G401 (cell line): Measurements from ENCODE around the gene HABP4. TPM values are rescaled to one million over a fixed set of nuclear protein-coding genes. Genes with fewer than 3 reads are reported as not detected.

Experiments used
- DNase-seq: peaks from one replicate; pipeline ENCODE4 v3.0.0-alpha.2; 2015; ENCODE audit warnings: low spot score
- in situ Hi-C: cut with HindIII; loops from 2 replicates; pipeline ENCODE4 v1.10.0; 2016; ENCODE audit warnings: low sequenced_read_pairs, mixed read lengths
- total RNA-seq: library from RNA; depleted of rRNA; stranded (reverse); fragments of >200 nt; shearing (Covaris generic); gene quantifications from 2 replicates; pipeline ENCODE4 v1.2.3, GENCODE V29; 2014

HABP4 gene
- total RNA-seq, 1 experiment from 2014 or later: 78.9 TPM

DNA sequence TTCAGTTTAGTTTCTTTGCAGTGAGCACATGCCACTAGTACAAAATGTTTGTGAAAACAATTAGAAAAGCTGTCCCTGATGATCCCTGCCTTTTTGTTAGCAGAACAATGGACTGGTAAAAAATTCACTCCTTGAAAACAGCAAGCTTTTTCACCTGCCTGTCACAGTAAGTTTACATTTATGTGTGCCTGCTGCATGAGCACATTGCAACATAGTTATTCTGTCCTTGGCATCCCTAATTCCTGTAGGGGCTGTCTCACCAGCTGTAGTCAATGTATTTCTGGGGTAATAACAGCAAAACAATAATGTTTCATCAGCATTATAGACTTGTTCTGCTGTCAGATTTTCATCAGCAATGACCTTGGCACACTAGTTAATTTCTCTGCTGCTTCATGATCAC, 20.2 kb upstream of the HABP4 start:
- no peak for DNase-seq
- in situ Hi-C loops: no loop called here

DNA sequence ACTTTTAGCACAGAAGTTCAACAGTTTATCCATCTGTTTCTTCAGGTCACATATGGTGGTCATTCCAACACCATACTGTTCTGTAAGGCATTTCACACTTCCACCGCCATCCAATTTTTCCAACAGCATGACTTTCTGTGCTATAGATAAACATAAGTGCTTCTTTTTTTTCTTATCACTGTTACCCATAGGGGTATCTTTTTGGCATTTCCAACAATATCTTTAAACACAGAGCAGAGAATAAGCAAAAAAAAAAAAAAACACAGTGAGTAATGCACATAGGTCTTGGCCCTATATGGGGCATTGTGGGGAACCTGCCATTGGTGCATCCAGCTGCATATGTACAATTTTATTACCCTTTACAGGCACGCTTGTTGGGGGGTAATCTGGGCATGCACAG, 19.6 kb upstream of the HABP4 start:
- in situ Hi-C loops: no loop called here
- no peak for DNase-seq

DNA sequence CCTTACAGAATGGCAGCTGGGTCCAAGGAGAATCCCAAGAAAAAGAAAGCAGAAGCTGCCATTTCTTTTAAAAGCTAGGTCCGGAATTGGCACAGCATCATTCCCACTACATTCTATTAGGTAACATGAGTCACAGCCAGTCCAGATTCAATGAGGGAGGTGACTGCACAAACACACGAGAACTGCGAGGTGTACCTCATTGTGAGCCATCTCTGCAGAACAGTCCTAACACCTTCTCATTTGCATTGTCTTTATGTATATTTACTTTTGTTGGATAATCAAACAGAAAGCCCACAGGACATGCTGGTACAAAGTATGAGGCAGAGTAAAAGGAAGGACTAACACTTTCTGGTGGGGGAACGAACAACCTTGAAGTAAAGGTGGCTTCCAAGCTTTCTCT, 14.6 kb upstream of the HABP4 start:
- in situ Hi-C loops: no loop called here
- no peak for DNase-seq

DNA sequence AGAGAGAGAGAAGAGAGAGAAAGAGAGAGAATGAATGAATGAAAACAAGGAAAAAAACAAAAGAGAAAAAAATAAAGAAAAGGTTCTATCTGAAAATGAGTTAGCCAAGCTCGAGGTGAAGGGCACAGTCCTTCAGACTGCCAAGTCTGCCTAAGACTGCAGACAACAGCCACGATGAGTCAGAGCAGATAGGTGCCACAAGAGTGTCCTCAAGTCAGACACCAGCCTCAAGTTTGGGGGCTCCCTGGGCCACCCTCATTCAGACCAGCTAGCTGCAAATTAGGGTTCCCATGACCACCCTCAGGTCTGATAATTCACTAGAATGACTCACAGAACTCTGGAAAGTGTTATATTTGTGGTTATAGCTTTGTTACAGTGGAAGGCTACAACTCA, 13.9 kb upstream of the HABP4 start:
- DNase-seq: no peak
- in situ Hi-C loops: no loop called here

DNA sequence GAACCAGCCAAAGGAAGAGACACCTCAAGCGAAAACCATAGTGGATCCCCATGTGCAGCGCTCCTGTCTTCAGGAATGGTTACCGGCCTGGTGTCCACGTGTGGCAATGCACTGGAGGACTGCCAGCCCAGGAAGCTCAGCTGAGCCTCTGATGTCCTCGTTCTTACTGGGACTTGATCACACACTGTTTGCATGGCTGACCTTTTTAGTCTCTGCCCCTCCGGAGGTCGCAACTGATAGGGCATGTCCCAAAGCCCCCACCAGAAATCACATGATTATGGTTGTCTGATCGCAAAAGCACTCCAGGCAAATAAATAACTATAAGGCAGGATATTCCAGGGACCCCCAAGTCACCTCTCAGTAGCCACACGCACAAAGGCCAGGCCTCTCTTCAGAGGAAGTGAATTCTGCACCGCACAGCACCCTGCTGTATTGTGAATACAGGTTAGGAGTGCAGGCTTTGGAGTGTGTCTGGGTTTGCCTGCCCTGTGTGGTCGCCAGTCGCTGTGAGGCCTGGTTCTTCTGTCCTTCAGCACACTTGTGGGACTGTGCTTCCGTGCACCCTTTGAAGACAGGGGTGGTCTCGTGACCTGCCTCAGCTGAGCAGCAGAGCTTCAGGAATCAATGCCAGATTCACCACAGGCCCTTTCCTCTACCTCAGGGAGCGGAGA, 13.4 kb upstream of the HABP4 start:
- DNase-seq: no peak
- in situ Hi-C loops: no loop called here

DNA sequence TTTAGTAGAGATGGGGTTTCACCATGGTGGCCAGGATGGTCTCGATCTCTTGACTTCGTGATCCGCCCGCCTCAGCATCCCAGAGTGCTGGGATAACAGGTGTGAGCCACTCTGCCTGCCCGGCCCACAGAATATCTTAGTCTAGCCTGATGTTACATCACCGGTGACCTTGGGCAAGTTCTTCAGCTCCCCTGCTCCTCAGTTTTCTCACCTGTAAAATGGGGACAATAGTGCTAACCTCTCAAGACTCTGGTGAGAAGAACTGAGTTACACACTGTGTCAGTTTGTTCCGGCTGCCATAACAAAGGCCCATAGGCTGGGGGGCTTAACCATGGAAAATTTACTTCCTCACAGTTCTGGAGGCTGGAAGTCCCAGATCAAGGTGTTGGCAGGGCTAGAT, 12.5 kb upstream of the HABP4 start:
- in situ Hi-C loops: no loop called here
- no peak for DNase-seq

DNA sequence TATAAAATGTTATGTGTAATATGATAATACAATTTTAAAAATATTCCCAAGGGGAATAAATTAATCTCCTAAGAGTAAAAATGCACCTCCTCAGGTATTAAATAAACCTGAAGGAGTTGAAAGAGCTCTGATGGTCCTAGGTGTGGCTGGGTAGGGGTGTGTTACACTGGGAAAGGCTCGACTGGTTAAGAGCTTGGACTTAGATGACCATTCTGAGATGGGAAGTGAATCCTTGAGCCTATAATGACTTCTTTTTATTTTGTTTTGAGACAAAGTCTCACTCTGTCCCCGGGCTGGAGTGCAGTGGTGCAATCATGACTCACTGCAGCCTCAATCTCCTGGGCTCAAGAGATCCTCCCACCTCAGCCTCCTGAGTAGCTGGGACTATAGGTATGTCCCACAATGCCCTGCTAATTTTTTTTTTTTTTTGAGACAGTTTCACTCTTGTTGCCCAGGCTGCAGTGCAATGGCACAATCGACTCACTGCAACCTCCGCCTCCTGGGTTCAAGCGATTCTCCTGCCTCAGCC, 9.2 kb upstream of the HABP4 start:
- in situ Hi-C loops: no loop called here
- no peak for DNase-seq

DNA sequence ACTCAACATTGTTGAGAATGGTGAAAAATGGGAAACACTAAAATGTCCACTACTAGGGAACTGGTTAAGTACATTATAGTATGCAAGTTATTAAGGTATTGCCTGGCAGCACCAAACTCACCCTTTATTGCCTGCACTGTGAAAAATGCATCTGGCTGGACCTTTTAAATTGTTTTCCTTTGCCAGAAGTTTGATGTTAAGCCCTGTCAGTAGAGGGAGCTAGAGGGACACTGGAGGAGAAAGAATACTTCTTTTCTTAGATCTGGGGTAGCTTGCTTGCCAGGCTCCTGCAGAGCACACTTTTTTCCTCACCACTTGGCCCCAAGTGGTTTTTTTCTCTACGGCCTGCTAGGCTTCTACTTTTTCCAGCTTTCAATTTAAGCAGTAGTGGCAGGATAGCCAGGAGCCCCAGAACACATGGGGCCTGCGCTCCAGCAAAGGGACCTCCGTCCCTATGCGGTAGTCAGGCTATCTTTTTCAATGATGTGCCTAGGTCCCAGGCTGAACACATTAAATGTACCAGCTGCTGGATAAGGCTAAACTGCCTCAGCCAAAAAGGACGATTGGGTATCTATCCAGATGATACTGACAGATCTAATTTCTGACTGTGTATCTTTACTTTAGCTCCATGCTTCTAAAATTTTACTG, 8.0 kb upstream of the HABP4 start:
- DNase-seq: no peak
- in situ Hi-C loops: no loop called here

DNA sequence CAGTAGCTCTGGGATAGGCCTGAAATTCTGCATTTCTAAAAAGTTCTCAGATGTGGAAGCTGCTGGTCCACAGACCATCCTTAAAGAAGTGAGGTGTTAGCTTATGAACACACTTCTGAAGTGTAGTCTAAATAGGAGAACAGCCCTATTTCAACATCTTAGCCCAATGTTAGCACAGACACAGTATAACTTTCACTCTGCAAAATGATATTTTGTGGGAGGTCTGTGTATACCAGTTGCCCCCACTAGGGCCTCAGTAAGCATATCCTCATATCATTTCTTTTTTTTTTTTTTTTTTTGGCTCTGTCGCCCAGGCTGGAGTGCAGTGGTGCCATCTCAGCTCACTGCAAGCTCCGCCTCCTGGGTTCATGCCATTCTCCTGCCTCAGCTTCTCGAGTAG, 7.5 kb upstream of the HABP4 start:
- no peak for DNase-seq
- in situ Hi-C loops: no loop called here

DNA sequence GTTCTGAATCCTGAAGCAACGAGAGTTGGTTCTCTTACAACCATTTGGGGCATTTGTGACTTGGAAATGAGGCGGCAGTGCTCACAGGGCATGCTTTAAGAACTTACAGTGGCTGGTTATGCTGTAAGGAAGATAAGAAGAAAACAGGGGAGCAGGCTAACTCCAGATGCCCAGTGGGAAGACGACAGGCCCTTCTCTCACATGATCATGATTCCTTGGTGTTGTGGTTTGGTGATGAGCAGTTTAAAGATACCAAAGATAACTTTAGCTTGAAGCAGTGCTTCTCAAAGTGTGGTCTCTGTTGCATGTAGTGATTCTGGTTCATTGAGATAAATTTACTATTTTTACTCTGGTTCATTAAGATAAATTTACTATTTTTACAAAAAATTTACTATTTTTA, 2.6 kb upstream of the HABP4 start:
- in situ Hi-C loops: no loop called here

DNA sequence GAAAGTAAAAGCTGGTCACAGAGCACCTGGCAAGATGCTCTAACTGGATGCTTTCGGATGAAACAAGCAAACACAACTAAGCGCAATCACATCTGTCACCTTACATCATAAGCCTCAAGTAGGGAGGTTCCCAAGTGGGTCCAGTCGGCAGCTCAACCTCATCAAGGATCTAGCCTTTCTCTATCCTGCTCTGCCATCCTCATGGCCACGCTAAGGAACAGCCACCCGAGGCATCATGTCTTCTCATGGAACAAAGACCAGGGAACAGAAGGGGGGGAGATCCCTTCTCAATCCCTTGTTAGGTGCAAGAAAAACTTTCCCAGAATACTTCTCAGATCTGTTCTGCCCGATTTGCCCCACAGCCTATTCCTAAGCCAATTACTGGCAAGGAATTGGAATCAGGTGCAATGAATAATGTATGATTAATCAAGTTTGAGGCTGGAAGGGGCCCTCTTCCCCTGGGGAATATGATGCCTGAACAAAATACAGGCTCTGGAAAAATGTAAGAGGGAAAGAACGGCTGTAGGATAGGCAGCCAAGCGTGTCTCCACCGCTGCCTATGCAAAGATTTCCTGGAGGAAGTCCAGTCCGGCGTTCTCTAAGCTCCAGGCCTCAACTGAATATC, 1.3 kb upstream of the HABP4 start:
- no peak for DNase-seq
- in situ Hi-C loops: no loop called here

More for the DNA sequence above, 2.6 kb upstream of the HABP4 start:
- DNase-seq: no peak

DNA sequence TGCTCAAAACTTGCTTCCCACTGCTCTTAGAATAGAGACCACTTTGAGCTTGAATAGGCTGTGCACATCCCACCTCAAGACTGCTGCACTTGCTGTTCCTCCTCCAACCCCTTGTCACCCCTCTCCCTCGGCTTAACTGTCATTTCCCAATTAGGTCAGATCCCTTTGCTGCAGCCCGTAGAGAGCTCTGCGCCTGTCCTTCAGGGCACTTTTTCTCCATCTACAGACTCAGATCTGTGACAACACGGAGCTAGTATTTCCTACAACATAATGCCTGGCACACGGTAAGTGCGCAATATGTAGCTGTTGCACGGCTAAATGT, 485 bp upstream of the HABP4 start:
- in situ Hi-C loops: no loop called here

DNA sequence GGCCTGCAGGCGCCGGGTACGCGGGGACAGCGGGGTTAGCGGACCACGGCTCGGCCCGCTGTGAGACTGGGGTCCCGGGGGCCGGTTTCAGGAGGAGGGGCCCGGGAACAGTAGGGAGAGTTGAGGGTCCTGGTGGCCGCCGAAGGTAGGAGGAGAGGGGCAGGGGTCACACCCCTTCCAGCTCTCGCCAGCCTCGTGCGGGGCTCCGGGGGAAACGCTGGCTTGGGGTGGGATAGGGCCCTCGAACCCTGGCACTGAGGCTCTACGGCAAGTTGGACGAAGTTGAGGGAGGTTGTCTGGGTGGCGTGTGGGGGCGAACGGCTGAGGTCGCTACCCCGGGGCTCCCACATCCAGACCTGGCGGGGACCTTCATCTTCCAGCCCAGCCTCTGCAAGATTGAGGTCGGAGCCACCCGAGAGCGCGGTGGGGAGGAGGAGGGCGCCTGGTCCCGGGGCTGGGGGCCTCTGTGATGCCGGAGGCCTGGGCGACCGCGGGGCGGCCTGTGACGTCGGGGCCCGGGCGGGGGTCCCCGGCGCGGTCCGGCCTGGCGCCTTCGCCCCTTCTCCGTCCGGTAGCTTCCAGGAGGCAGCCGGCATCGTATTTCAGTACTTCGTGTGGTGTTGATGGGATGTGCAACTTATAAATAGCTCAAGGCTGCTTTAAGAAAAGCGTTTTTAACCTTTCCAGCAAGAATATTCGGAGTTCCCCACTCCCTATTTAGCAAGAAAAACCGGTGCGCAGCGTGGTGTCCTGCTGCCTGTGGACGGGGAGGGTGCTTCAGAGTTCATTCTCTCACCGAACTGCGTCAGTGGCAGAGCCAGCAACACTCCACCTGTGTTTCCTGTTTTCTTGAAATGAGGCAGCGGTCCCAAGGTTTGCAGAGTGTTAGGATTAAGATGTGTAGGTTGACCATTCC, 902 bp downstream of the HABP4 start:
- peak; percentile 62 for DNase-seq
- in situ Hi-C loops: no loop called here

More for the DNA sequence above, 485 bp upstream of the HABP4 start:
- DNase-seq: no peak

DNA sequence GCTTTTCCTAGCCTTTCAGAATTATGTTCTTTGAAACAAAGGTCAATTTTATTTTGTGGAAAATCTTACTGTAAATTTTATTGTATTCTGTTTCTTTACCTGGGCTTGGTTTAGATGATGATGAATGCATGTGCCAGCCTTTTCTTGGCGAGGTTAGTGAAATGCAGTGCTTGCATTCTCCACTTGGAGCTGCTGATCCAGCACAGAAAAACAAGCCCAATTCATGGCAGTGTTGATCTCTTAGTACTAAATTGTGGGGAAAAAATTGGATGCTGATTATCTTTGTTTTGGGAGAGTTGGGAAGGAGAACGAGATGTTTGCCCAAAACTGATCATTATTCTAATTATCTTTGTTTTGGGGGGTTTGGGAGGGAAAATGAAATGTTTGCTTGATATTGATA, 3.7 kb downstream of the HABP4 start:
- in situ Hi-C loops: no loop called here
- peak; percentile 71 for DNase-seq

DNA sequence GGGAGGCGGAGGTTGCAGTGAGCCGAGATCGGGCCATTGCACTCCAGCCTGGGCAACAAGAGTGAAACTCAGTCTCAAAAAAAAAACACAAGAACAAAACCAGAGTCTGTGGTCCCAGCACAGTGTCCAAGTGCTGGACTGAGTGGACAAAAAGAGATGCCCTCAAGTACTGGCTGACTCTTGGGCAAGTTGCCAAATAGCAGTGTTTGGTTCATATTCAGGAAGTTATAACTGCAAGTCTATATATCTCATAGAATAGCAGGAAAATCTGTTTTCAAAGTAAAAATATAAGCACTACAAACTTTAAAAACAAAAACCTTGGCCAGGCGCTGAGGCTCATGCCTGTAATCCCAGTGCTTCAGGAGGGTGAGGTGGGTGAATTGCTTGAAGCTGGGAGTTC, 7.3 kb downstream of the HABP4 start:
- in situ Hi-C loops: no loop called here

DNA sequence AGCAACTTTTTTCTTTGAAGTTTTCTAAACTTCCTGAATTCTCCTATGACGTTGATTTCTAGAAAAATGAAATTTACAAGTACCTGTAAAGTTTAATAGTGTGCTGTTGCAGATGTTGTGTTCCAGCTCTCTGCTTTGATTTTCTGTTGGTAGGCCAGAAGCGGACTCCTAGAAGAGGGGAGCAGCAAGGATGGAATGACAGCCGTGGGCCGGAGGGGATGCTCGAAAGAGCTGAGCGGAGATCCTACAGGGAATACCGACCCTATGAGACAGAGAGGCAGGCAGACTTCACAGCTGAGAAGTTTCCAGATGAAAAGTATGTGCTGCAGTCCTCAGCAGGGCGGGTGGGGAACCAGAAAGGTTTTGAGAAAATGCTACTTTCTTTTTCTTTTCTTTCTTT, 8.3 kb downstream of the HABP4 start:
- no peak for DNase-seq
- in situ Hi-C loops: no loop called here

More for the DNA sequence above, 7.3 kb downstream of the HABP4 start:
- DNase-seq: no peak

DNA sequence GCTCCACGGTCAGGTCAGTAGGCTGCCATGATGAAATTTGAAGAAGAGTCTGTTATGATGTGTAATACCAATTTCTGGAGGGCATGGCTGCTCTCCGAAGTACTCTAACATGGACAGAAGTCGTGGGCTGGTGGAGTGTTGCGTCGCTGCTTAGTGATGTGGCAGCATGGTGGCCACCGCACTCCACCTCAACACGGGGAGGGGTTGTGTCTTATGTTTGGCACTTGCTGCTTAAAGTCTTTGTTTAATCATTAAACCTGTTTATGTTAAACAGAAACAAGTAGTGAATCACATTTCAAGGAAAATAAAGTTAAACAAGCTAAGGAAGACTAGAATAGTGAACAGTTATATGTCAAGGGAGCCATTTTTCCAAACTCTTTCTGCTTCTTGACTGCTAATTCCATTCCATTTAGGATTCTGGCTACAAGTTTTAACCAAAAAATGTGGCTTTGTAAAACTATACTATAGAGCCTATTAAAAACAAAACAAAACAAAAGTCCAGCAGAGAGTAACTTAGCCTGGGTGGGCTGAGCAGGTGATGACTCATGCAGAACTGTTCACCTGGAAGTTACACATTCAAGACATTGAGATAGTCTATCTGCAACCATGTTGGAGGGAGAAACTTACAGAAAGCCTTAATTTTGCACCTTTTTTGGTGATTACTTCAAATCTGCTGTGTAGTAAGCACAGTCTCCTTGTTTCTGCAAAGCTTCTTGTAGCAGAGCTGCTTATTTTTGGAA, 9.5 kb downstream of the HABP4 start:
- no peak for DNase-seq
- in situ Hi-C loops: no loop called here

DNA sequence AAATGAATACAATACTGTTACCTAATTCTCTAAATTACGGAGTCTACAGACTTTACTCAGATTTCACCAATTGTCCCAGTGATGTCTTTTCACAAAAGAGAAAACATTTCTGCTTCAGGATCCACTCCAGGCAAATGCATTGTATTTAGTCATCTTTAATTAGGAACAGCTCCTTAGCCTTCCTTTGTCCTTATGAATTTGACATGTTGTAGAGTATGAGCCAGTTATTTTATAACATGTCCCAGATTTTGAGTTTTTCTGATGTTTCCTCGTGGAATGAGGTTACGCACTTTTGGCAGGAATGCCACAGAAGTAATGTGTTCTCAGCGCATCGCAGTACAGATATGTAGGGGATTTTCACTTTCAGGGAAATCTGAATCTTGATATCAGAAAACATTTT, 10.5 kb downstream of the HABP4 start:
- no peak for DNase-seq
- in situ Hi-C loops: no loop called here

DNA sequence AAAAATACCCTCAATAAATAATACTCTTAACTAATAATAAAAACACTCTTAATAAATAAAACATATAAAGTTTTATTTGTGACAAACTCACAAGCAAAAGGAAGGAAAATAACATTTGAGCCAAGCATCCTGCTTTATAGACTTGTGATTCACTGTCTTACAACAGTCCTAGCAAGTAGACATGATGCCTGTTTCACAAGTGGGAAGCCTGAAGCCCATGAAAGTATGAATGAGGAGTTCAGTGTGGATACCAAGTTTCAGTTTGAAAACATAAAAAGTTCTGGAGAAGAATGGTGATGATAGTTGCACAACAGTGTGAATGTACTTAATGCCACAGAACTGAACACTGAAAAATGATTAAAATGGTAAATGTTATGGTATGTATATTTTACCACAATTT, 10.9 kb downstream of the HABP4 start:
- in situ Hi-C loops: no loop called here
- no peak for DNase-seq
